GM23338 (cell line): ENCODE measurements around the gene CCDC157. TPM values are rescaled to one million over a fixed set of nuclear protein-coding genes. Genes with fewer than 3 reads are reported as not detected.

Source experiments
- ATAC-seq: fragments of 200-7000 bp; cut with Tn5 transposase; 3 replicates; pipeline ENCODE4 v1.9.1; 2020
- DNase-seq: peaks from one replicate; pipeline ENCODE4 v3.0.0-alpha.2; 2015; ENCODE audit warnings: low spot score
- H2AFZ ChIP-seq: fragments of 200-600 bp; sonication (generic); 2 replicates; pipeline ENCODE4 v1.8.0; 2016; ENCODE audit warnings: antibody characterized with exemption, mild to moderate bottlenecking, moderate library complexity
- H3F3A ChIP-seq: fragments of 200-600 bp; sonication (generic); replicated peaks from 2 replicates; pipeline ENCODE4 v1.8.0; 2017; ENCODE audit warnings: antibody characterized with exemption, mixed run types, low read depth
- H3K27ac ChIP-seq: fragments of 200-600 bp; sonication (generic); 2 replicates; pipeline ENCODE4 v1.6.1; 2016; ENCODE audit warnings: low read depth
- H3K27me3 ChIP-seq: fragments of 200-600 bp; sonication (generic); 2 replicates; pipeline ENCODE4 v1.8.0; 2016; ENCODE audit warnings: mild to moderate bottlenecking, mixed run types, moderate library complexity; ENCODE audit not compliant: insufficient read depth
- H3K36me3 ChIP-seq: fragments of 200-600 bp; sonication (generic); 2 replicates; pipeline ENCODE4 v1.8.0; 2016; ENCODE audit warnings: mild to moderate bottlenecking; ENCODE audit not compliant: insufficient read depth
- H3K4me1 ChIP-seq: fragments of 200-600 bp; sonication (generic); 2 replicates; pipeline ENCODE4 v1.8.0; 2016; ENCODE audit warnings: mild to moderate bottlenecking, moderate library complexity; ENCODE audit not compliant: insufficient read depth
- H3K4me2 ChIP-seq: fragments of 200-600 bp; sonication (generic); 2 replicates; pipeline ENCODE4 v1.7.1; 2017; ENCODE audit warnings: mixed run types
- H3K4me3 ChIP-seq: fragments of 200-600 bp; sonication (generic); 2 replicates; pipeline ENCODE4 v1.6.1; 2016; ENCODE audit warnings: mixed run types
- H3K79me2 ChIP-seq: fragments of 200-600 bp; sonication (generic); replicated peaks from 2 replicates; pipeline ENCODE4 v1.8.0; 2017; ENCODE audit warnings: mild to moderate bottlenecking; ENCODE audit not compliant: insufficient read depth
- H3K9me2 ChIP-seq: fragments of 200-600 bp; sonication (generic); 2 replicates; pipeline ENCODE4 v1.8.0; 2017; ENCODE audit not compliant: insufficient read depth
- H4K20me1 ChIP-seq: fragments of 200-600 bp; sonication (generic); replicated peaks from 2 replicates; pipeline ENCODE4 v1.8.0; 2017; ENCODE audit warnings: mild to moderate bottlenecking; ENCODE audit not compliant: insufficient read depth
- H3K27ac Mint-ChIP-seq: 2 replicates; pipeline ENCODE4 v1.8.0; 2020; ENCODE audit warnings: inconsistent platforms, mild to moderate bottlenecking, moderate library complexity, mixed read lengths
- H3K27me3 Mint-ChIP-seq: 3 replicates; pipeline ENCODE4 v1.8.0; 2022; ENCODE audit warnings: low read depth, mild to moderate bottlenecking, moderate library complexity, mixed read lengths, inconsistent platforms; ENCODE audit not compliant: insufficient read depth, poor library complexity
- H3K36me3 Mint-ChIP-seq: 3 replicates; pipeline ENCODE4 v1.8.0; 2021; ENCODE audit warnings: low read depth, mild to moderate bottlenecking, inconsistent platforms, moderate library complexity, mixed read lengths
- H3K4me1 Mint-ChIP-seq: 3 replicates; pipeline ENCODE4 v1.8.0; 2020; ENCODE audit warnings: mild to moderate bottlenecking, inconsistent platforms, mixed read lengths
- H3K4me3 Mint-ChIP-seq: 3 replicates; pipeline ENCODE4 v1.8.0; 2021; ENCODE audit warnings: moderate library complexity, mild to moderate bottlenecking, inconsistent platforms, mixed read lengths
- H3K9me3 Mint-ChIP-seq: 3 replicates; pipeline ENCODE4 v1.8.0; 2020; ENCODE audit warnings: moderate library complexity, mild to moderate bottlenecking, inconsistent platforms, mixed read lengths
- CREB1 ChIP-seq: fragments of 250-450 bp; sonication (Bioruptor Pico); IDR thresholded peaks from 2 replicates; pipeline ENCODE4 v1.5.0; 2020; ENCODE audit warnings: low read depth, mild to moderate bottlenecking, moderate library complexity
- EZH2 ChIP-seq: fragments of 200-600 bp; sonication (generic); IDR thresholded peaks from one replicate; pipeline ENCODE4 v1.8.0; 2017; ENCODE audit warnings: antibody characterized with exemption, mild to moderate bottlenecking, low read depth; ENCODE audit not compliant: unreplicated experiment
- EZH2phosphoT487 ChIP-seq: fragments of 200-600 bp; sonication (generic); IDR thresholded peaks from one replicate; pipeline ENCODE4 v1.8.1; 2018; ENCODE audit warnings: antibody characterized with exemption; ENCODE audit not compliant: unreplicated experiment
- JUNB ChIP-seq: IDR thresholded peaks from one replicate; pipeline ENCODE4 v1.6.1; 2016; ENCODE audit warnings: antibody characterized with exemption; ENCODE audit not compliant: unreplicated experiment
- NANOG ChIP-seq: IDR thresholded peaks from 2 replicates; pipeline ENCODE4 v1.6.1; 2016; ENCODE audit warnings: antibody characterized with exemption, borderline replicate concordance
- POLR2AphosphoS5 ChIP-seq: IDR thresholded peaks from 2 replicates; pipeline ENCODE4 v1.6.1; 2016; ENCODE audit warnings: antibody characterized with exemption, low read depth
- STAT1 ChIP-seq: IDR thresholded peaks from one replicate; pipeline ENCODE4 v1.6.1; 2016; ENCODE audit warnings: antibody characterized with exemption; ENCODE audit not compliant: unreplicated experiment
- ZNF331 ChIP-seq: fragments of 250-450 bp; sonication (Bioruptor Pico); IDR thresholded peaks from 2 replicates; pipeline ENCODE4 v1.5.0; 2020; ENCODE audit warnings: low read depth, mild to moderate bottlenecking, moderate library complexity
- polyA plus RNA-seq: library from polyadenylated mRNA; unstranded; fragments of >200 nt; fragmentation: Nextera tagmentation; extraction: Ambion mirVana; gene quantifications from 2 replicates; pipeline ENCODE4 v1.2.1, GENCODE V29; 2016
- total RNA-seq: library from RNA; depleted of rRNA; stranded (reverse); fragments of >200 nt; shearing (Covaris generic); gene quantifications from 2 replicates; pipeline ENCODE4 v1.2.3, GENCODE V29; 2014
- TF ChIP-seq, protein P1 (sequence below): IDR thresholded peaks from 2 replicates; pipeline ENCODE4 v1.6.1; 2016; ENCODE audit warnings: antibody characterized with exemption
- TF ChIP-seq, protein P2 (sequence below): IDR thresholded peaks from one replicate; pipeline ENCODE4 v1.6.1; 2018; ENCODE audit warnings: antibody characterized with exemption; ENCODE audit not compliant: unreplicated experiment

CCDC157 gene
- total and polyA plus RNA-seq, 2 experiments from 2014 or later = 3.8 to 7.9 TPM

DNA sequence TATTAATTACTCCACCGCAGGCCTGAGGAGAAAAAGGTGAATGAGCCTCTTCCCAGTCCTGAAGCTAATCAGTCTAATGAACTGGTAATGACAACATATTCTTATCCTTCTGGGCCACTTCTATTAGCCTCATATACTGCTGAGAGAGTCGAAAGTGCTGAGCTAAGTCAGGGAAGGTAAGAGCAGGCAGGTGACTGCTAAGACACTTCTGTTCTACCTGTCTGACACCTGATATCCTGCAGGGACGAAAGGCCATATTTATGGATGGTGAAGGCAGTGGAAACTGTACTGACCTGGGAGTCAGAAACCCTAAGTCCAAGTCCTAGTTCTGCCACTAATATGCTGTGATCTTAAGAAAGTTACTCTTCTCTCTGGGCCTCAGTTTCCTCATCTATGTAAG is 33.6 kb upstream of the CCDC157 start:
- H3K9me2 ChIP-seq = no peaks in the 10 kb centered on the region
- H4K20me1 ChIP-seq = peaks cover 4% of the 10 kb centered on the region; the same call in 1 of the 2 replicates
- ATAC-seq (no peak), DNase-seq (no peak)
- H3K27me3 ChIP-seq = no peaks in the 10 kb centered on the region
- Mint-ChIP-seq H3K27me3 (peaks cover 8% of the 10 kb centered on the region), H3K4me3 (no peak overlapping the region), H3K4me1 (peaks cover 25% of the 10 kb centered on the region), H3K9me3 (no peaks in the 10 kb centered on the region), H3K36me3 (no peaks in the 10 kb centered on the region; the same call in 2 of the 3 replicates), H3K27ac (no peak overlapping the region)
- TF ChIP-seq STAT1 = no peak
- H3K4me2 ChIP-seq = no peak overlapping the region
- H3K27ac ChIP-seq = no peak overlapping the region
- no peak overlapping the region for H2AFZ ChIP-seq
- H3K36me3 ChIP-seq = no peaks in the 10 kb centered on the region
- peaks cover 4% of the 10 kb centered on the region; the same call in 1 of the 2 replicates for H3F3A ChIP-seq
- no peaks in the 10 kb centered on the region for H3K79me2 ChIP-seq
- peaks cover 6% of the 10 kb centered on the region for H3K4me1 ChIP-seq
- no peak overlapping the region for H3K4me3 ChIP-seq

DNA sequence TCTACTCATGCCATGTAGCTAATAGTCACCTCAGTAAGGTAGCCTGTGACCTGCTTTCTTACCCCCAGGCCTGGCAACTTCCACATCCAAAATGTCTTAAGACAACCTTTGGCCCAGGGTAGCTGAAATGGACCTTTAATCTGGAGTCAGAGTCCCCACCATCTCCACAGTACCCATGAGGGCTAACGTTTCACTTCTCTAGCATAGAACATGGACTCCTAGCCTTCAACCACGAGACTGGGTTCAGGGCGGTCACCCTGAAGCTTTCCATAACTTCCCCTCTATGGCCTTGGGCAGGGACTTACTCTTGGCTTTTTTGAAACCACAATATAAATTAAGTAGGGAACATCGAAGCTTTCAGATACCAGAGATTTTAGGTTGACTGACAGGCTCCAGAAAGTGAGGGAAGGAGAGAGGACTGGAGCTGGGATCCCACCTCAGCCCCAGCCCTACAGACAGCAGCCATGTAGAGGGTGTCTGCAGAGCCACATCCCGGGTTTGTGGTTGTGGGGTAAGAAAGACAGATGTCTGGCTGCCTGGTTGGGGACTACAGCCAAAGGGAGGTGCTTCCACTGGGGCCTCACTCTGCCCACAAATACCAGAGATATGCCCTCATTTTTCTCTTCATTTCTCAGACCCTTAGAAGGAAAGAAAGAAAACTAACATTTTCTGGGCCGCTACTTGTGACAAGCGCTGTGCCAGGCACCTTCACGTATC is 32.6 kb upstream of the CCDC157 start:
- peaks cover 8% of the 10 kb centered on the region for H3K27me3 Mint-ChIP-seq
- Histone ChIP-seq H3K27ac (no peak overlapping the region), H3F3A (peaks cover 4% of the 10 kb centered on the region; the same call in 1 of the 2 replicates), H3K4me3 (no peak overlapping the region), H2AFZ (no peak overlapping the region), H3K79me2 (no peaks in the 10 kb centered on the region), H3K36me3 (no peaks in the 10 kb centered on the region), H3K27me3 (no peaks in the 10 kb centered on the region), H3K4me2 (no peak overlapping the region), H4K20me1 (peaks cover 4% of the 10 kb centered on the region; the same call in 1 of the 2 replicates), H3K9me2 (no peaks in the 10 kb centered on the region), H3K4me1 (peaks cover 6% of the 10 kb centered on the region)
- H3K36me3 Mint-ChIP-seq = no peaks in the 10 kb centered on the region; the same call in 2 of the 3 replicates
- no peak for TF ChIP-seq ZNF331
- TF ChIP-seq POLR2AphosphoS5 = no peak
- TF ChIP-seq, protein P1, sequence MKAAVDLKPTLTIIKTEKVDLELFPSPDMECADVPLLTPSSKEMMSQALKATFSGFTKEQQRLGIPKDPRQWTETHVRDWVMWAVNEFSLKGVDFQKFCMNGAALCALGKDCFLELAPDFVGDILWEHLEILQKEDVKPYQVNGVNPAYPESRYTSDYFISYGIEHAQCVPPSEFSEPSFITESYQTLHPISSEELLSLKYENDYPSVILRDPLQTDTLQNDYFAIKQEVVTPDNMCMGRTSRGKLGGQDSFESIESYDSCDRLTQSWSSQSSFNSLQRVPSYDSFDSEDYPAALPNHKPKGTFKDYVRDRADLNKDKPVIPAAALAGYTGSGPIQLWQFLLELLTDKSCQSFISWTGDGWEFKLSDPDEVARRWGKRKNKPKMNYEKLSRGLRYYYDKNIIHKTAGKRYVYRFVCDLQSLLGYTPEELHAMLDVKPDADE = no peak
- no peak for TF ChIP-seq EZH2
- peaks cover 25% of the 10 kb centered on the region for H3K4me1 Mint-ChIP-seq
- H3K27ac Mint-ChIP-seq = no peak overlapping the region
- H3K4me3 Mint-ChIP-seq = no peak overlapping the region
- ATAC-seq (no peak), DNase-seq (no peak)
- no peaks in the 10 kb centered on the region for H3K9me3 Mint-ChIP-seq

DNA sequence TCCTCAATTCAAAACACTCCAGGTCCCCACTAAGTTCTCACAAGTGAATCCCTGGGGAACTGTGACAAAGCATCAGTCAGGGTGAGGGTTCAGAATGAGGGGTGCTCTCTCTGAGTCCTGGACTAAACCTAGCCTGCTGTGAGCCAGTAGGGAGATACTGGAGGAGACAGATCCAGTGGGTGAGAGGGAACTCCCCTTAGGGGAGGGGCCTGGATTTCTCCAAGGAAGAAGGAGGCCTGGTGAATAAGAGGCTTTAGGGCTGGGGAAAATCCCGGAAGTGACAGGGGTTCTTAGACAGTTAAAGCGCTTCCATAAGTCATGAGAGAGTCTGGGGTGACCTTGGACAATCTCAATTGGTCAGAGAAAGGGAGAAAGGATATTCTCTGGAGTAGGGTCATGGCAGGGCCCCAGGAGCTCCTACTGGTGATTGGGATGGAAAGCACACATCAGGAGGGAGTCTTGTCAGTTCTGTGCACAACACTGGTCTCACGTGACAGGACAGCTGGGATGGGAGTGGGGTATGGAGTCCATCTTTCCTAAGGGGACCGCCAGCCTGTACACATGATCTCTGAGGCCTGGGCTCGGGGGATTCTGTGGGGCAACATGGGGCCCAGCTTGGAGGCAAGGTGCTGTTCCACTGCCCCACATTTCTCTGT is 31.6 kb upstream of the CCDC157 start:
- Mint-ChIP-seq H3K36me3 (peaks cover 3% of the 10 kb centered on the region; the same call in 2 of the 3 replicates), H3K9me3 (no peaks in the 10 kb centered on the region), H3K27me3 (peaks cover 8% of the 10 kb centered on the region), H3K27ac (no peak overlapping the region), H3K4me1 (peaks cover 25% of the 10 kb centered on the region), H3K4me3 (peak overlapping the region; percentile 76)
- Histone ChIP-seq H3K4me2 (no peak overlapping the region; the same call in 1 of the 2 replicates), H3K27me3 (no peaks in the 10 kb centered on the region), H3K36me3 (no peaks in the 10 kb centered on the region), H3K4me3 (no peak overlapping the region), H3K4me1 (peaks cover 6% of the 10 kb centered on the region), H2AFZ (no peak overlapping the region), H3K27ac (no peak overlapping the region), H3K9me2 (no peaks in the 10 kb centered on the region), H4K20me1 (peaks cover 4% of the 10 kb centered on the region; the same call in 1 of the 2 replicates), H3F3A (peaks cover 4% of the 10 kb centered on the region; the same call in 1 of the 2 replicates), H3K79me2 (no peaks in the 10 kb centered on the region)
- DNase-seq (peak; percentile 30), ATAC-seq (no peak)
- TF ChIP-seq EZH2phosphoT487 (no peak), JUNB (no peak), NANOG (no peak), ZNF331 (no peak), STAT1 (no peak), CREB1 (CRISPR knock-in tag) (no peak), POLR2AphosphoS5 (no peak), EZH2 (no peak)
- TF ChIP-seq, protein P2, sequence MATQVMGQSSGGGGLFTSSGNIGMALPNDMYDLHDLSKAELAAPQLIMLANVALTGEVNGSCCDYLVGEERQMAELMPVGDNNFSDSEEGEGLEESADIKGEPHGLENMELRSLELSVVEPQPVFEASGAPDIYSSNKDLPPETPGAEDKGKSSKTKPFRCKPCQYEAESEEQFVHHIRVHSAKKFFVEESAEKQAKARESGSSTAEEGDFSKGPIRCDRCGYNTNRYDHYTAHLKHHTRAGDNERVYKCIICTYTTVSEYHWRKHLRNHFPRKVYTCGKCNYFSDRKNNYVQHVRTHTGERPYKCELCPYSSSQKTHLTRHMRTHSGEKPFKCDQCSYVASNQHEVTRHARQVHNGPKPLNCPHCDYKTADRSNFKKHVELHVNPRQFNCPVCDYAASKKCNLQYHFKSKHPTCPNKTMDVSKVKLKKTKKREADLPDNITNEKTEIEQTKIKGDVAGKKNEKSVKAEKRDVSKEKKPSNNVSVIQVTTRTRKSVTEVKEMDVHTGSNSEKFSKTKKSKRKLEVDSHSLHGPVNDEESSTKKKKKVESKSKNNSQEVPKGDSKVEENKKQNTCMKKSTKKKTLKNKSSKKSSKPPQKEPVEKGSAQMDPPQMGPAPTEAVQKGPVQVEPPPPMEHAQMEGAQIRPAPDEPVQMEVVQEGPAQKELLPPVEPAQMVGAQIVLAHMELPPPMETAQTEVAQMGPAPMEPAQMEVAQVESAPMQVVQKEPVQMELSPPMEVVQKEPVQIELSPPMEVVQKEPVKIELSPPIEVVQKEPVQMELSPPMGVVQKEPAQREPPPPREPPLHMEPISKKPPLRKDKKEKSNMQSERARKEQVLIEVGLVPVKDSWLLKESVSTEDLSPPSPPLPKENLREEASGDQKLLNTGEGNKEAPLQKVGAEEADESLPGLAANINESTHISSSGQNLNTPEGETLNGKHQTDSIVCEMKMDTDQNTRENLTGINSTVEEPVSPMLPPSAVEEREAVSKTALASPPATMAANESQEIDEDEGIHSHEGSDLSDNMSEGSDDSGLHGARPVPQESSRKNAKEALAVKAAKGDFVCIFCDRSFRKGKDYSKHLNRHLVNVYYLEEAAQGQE = no peak
